22Rv1 (cell line): ENCODE data around the gene PCK2.

Source experiments
- CTCF ChIP-seq: fragments of 450-650 bp; IDR thresholded peaks from 2 replicates; pipeline ENCODE4 v1.5.1; 2017; ENCODE audit warnings: mild to moderate bottlenecking
- ZFX ChIP-seq: fragments of 450-650 bp; IDR thresholded peaks from 2 replicates; pipeline ENCODE4 v1.6.1; 2017; ENCODE audit warnings: antibody characterized with exemption, borderline replicate concordance

- TF ChIP-seq CTCF: no peak
- TF ChIP-seq ZFX: no peak
Observed at GRCh38 chr14:24114532-24115421, 20.7 kb downstream of the PCK2 start, which contains the start of the genes DCAF11 and NRL.
